ENCODE results near the gene CNTLN.

Gene CNTLN

DNA sequence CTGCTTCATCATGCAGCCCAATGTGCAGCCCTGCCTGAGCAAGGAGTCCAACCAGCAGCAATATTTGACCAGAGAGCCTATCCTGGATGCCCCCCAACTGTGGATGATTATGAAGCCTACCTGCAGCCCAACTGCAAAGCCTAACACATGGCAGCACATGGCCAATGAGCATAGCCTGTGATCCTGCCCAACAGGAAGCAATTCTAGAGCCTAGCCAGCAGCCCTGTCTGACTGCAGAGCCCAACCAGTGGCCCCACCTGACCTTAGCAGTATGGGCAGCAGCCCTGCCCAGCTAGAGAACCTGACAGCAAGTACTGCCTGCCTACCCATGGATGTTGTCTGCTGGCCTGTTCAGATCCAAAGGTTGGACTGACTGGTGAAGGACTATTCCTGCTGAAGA is 346.7 kb downstream of the CNTLN start:
- Histone ChIP-seq H3K9me2 (replicated peaks; ENCODE audit: insufficient read depth, low read length) (no peaks in the 10 kb centered on the region), H3K27ac (ENCODE audit: low read depth, low read length) (no peak overlapping the region), H3K36me3 (ENCODE audit: low read length) (no peaks in the 10 kb centered on the region), H3F3A (ENCODE audit: insufficient read depth) (no peaks in the 10 kb centered on the region), H2AFZ (ENCODE audit: low read depth, low read length, severe bottlenecking) (no peak overlapping the region), H3K9ac (ENCODE audit: low read length) (no peak overlapping the region), H3K4me3 (ENCODE audit: insufficient read depth, low read length, poor library complexity, severe bottlenecking) (no peak overlapping the region), H3K79me2 (ENCODE audit: insufficient read depth, low read length) (no peaks in the 10 kb centered on the region), H3K9me3 (ENCODE audit: insufficient read depth, low read length) (no peaks in the 10 kb centered on the region), H4K20me1 (ENCODE audit: low read depth, low read length) (no peaks in the 10 kb centered on the region), H3K27me3 (ENCODE audit: low read length) (no peaks in the 10 kb centered on the region), H3K4me2 (ENCODE audit: low read depth, low read length, poor library complexity, severe bottlenecking) (no peak overlapping the region)
- TF ChIP-seq, protein P1, sequence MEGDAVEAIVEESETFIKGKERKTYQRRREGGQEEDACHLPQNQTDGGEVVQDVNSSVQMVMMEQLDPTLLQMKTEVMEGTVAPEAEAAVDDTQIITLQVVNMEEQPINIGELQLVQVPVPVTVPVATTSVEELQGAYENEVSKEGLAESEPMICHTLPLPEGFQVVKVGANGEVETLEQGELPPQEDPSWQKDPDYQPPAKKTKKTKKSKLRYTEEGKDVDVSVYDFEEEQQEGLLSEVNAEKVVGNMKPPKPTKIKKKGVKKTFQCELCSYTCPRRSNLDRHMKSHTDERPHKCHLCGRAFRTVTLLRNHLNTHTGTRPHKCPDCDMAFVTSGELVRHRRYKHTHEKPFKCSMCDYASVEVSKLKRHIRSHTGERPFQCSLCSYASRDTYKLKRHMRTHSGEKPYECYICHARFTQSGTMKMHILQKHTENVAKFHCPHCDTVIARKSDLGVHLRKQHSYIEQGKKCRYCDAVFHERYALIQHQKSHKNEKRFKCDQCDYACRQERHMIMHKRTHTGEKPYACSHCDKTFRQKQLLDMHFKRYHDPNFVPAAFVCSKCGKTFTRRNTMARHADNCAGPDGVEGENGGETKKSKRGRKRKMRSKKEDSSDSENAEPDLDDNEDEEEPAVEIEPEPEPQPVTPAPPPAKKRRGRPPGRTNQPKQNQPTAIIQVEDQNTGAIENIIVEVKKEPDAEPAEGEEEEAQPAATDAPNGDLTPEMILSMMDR (IDR thresholded peaks at IDR 0.05; ENCODE audit: insufficient read depth, low read length, poor library complexity, severe bottlenecking) = no peak
- no peak for TF ChIP-seq EZH2phosphoT487 (conservative IDR thresholded peaks at IDR 0.05; ENCODE audit: low read length)

DNA sequence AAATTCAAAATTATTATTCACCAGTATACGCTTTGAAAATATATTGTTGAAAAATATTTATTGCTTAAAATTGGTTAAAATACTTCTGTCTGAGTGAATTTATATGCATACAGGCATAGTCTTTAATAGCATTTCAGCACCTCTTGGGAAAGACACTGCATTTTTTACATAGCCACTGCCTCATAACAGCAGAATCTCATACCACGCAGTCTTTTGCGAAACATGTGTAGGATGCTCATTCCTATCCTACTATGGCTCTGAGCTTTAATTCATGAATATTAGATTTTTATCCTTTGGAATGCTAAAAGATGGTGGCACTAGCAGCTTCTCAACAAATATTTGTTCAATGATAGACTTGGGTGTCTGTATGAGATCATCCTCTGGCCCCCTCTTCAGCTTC is 350.1 kb downstream of the CNTLN start:
- no peak overlapping the region for H3K4me2 ChIP-seq (ENCODE audit: low read depth, low read length, poor library complexity, severe bottlenecking)
- H3K27ac ChIP-seq (ENCODE audit: low read depth, low read length) = no peak overlapping the region
- no peaks in the 10 kb centered on the region for H3K27me3 ChIP-seq (ENCODE audit: low read length)
- H4K20me1 ChIP-seq (ENCODE audit: low read depth, low read length) = no peaks in the 10 kb centered on the region
- TF ChIP-seq EZH2phosphoT487 (conservative IDR thresholded peaks at IDR 0.05; ENCODE audit: low read length) = no peak
- TF ChIP-seq, protein P1 (IDR thresholded peaks at IDR 0.05; ENCODE audit: insufficient read depth, low read length, poor library complexity, severe bottlenecking) = no peak
- no peaks in the 10 kb centered on the region for H3K36me3 ChIP-seq (ENCODE audit: low read length)
- H3K79me2 ChIP-seq (ENCODE audit: insufficient read depth, low read length) = no peaks in the 10 kb centered on the region
- H3K9me2 ChIP-seq (replicated peaks; ENCODE audit: insufficient read depth, low read length) = no peaks in the 10 kb centered on the region
- H3K4me3 ChIP-seq (ENCODE audit: insufficient read depth, low read length, poor library complexity, severe bottlenecking) = no peak overlapping the region
- no peak overlapping the region for H2AFZ ChIP-seq (ENCODE audit: low read depth, low read length, severe bottlenecking)
- no peaks in the 10 kb centered on the region for H3K9me3 ChIP-seq (ENCODE audit: insufficient read depth, low read length)
- H3F3A ChIP-seq (ENCODE audit: insufficient read depth) = no peaks in the 10 kb centered on the region
- no peak overlapping the region for H3K9ac ChIP-seq (ENCODE audit: low read length)

DNA sequence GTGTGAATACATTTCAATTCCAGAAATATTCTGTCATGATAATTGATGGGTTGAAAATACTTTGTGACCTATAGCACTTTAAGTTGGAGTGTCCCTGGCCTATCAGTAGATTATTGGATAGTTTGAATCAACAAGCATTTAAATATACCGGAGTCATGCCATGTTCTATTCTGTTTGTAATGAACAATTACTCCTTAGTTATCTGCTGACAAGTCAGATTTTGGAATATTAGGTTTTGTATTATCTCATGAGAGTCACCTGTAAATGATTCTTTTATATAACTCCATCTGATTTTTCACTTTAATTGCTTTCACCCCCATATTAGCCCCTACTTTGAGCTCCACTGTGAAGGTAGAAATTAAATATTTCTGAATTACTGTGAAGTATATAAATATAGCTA is 351.6 kb downstream of the CNTLN start:
- Histone ChIP-seq H2AFZ (ENCODE audit: low read depth, low read length, severe bottlenecking) (no peak overlapping the region), H3K9ac (ENCODE audit: low read length) (no peak overlapping the region), H3K27ac (ENCODE audit: low read depth, low read length) (no peak overlapping the region), H3K79me2 (ENCODE audit: insufficient read depth, low read length) (no peaks in the 10 kb centered on the region), H3K36me3 (ENCODE audit: low read length) (no peaks in the 10 kb centered on the region), H4K20me1 (ENCODE audit: low read depth, low read length) (no peaks in the 10 kb centered on the region), H3K9me3 (ENCODE audit: insufficient read depth, low read length) (no peaks in the 10 kb centered on the region), H3K4me3 (ENCODE audit: insufficient read depth, low read length, poor library complexity, severe bottlenecking) (no peak overlapping the region), H3F3A (ENCODE audit: insufficient read depth) (no peaks in the 10 kb centered on the region), H3K4me2 (ENCODE audit: low read depth, low read length, poor library complexity, severe bottlenecking) (no peak overlapping the region), H3K9me2 (replicated peaks; ENCODE audit: insufficient read depth, low read length) (no peaks in the 10 kb centered on the region), H3K27me3 (ENCODE audit: low read length) (no peaks in the 10 kb centered on the region)
- TF ChIP-seq EZH2phosphoT487 (conservative IDR thresholded peaks at IDR 0.05; ENCODE audit: low read length) = no peak
- TF ChIP-seq, protein P1 (IDR thresholded peaks at IDR 0.05; ENCODE audit: insufficient read depth, low read length, poor library complexity, severe bottlenecking) = no peak
